Activated naive CD4-positive, alpha-beta T cell treated with anti-CD3 and anti-CD28 coated beads, Interleukin-2, amount 50 U/mL, for 72 hours (primary cell): ENCODE data around the gene TLN1. TPM values are rescaled to one million over a fixed set of nuclear protein-coding genes. Genes with fewer than 3 reads are reported as not detected.

ENCODE experiments used
- ATAC-seq, 2 donors: fragments of 150-1000 bp; cut with Tn5 transposase; 2 replicates each; pipeline ENCODE4 v1.10.0; 2021; ENCODE audit warnings: mild to moderate bottlenecking in 2 of 2, moderate library complexity in 2 of 2
- DNase-seq, 2 donors: peaks; one replicate each; pipeline ENCODE4 v3.0.0; 2021 to 2022; ENCODE audit warnings: low spot score in 2 of 2
- H3K27ac Mint-ChIP-seq, 2 donors: one replicate each; pipeline ENCODE4 v1.8.0; 2022; ENCODE audit warnings: mild to moderate bottlenecking in 2 of 2, mixed read lengths in 2 of 2
- H3K36me3 Mint-ChIP-seq, 2 donors: one replicate each; pipeline ENCODE4 v1.8.0; 2022; ENCODE audit warnings: mixed read lengths in 2 of 2
- H3K9me3 Mint-ChIP-seq, 2 donors: one replicate each; pipeline ENCODE4 v1.8.0; 2022; ENCODE audit warnings: mixed read lengths in 2 of 2
- total RNA-seq, 2 donors: library from RNA; stranded (reverse); gene quantifications; one replicate each; pipeline ENCODE4 v1.2.3, GENCODE V29; 2022

The TLN1 gene
- total RNA-seq, 2 donors from 2014 or later = 234 to 334 TPM

GRCh38 chr9:35673132-35674024, 58.6 kb downstream of the TLN1 start, which contains the start of gene CA9:
Gene CA9, plus strand, starts transcription at chr9:35673928. Its CDS starts 32 bp downstream, at chr9:35673960.
- no peak for DNase-seq
- peaks cover 0 to 1% of the 10 kb centered on the region in 2 donors for H3K9me3 Mint-ChIP-seq
- no peak within 1 kb of the TSS for H3K27ac Mint-ChIP-seq
- no peak for ATAC-seq
- H3K36me3 Mint-ChIP-seq = no peaks in the 10 kb centered on the region

GRCh38 chr9:35669331-35670145, 62.5 kb downstream of the TLN1 start:
- DNase-seq (no peak), ATAC-seq (no peak)
- Mint-ChIP-seq H3K27ac (no peak overlapping the region), H3K36me3 (peaks cover 0 to 4% of the 10 kb centered on the region in 2 donors), H3K9me3 (peaks cover 0 to 10% of the 10 kb centered on the region in 2 donors)

GRCh38 chr9:35667939-35668338, 64.1 kb downstream of the TLN1 start:
- H3K27ac Mint-ChIP-seq = no peak overlapping the region
- H3K36me3 Mint-ChIP-seq = peaks cover 9 to 15% of the 10 kb centered on the region in 2 donors
- no peak for ATAC-seq
- no peak for DNase-seq
- H3K9me3 Mint-ChIP-seq = peaks cover 0 to 10% of the 10 kb centered on the region in 2 donors

- DNase-seq (no peak), ATAC-seq (no peak)
- H3K36me3 Mint-ChIP-seq = peaks cover 16 to 22% of the 10 kb centered on the region in 2 donors
- H3K27ac Mint-ChIP-seq = no peak overlapping the region
- H3K9me3 Mint-ChIP-seq = peaks cover 0 to 10% of the 10 kb centered on the region in 2 donors
These were observed 65.4 kb downstream of the TLN1 start for GRCh38 chr9:35666549-35666948.

GRCh38 chr9:35666045-35666444, 66.0 kb downstream of the TLN1 start:
- no peak overlapping the region for H3K27ac Mint-ChIP-seq
- peaks cover 16 to 22% of the 10 kb centered on the region in 2 donors for H3K36me3 Mint-ChIP-seq
- no peak for ATAC-seq
- peaks cover 0 to 10% of the 10 kb centered on the region in 2 donors for H3K9me3 Mint-ChIP-seq
- DNase-seq = no peak

GRCh38 chr9:35665471-35665818, 66.5 kb downstream of the TLN1 start:
- DNase-seq (no peak), ATAC-seq (no peak)
- H3K27ac Mint-ChIP-seq = peak overlapping the region in 1 of 2 donors; percentile 84
- peaks cover 19 to 22% of the 10 kb centered on the region in 2 donors for H3K36me3 Mint-ChIP-seq
- peaks cover 0 to 10% of the 10 kb centered on the region in 2 donors for H3K9me3 Mint-ChIP-seq

- ATAC-seq (peak; percentile 90 to 93), DNase-seq (peak; percentile 76 to 90)
- H3K36me3 Mint-ChIP-seq = peaks cover 22 to 26% of the 10 kb centered on the region in 2 donors
- peaks cover 0 to 10% of the 10 kb centered on the region in 2 donors for H3K9me3 Mint-ChIP-seq
- H3K27ac Mint-ChIP-seq = peak within 1 kb of the TSS; percentile 22 to 84
These were observed 67.2 kb downstream of the TLN1 start, which contains the start of gene ARHGEF39 for GRCh38 chr9:35664531-35665470. Gene ARHGEF39, minus strand, starts transcription at chr9:35665195. Its CDS starts 26 bp downstream, at chr9:35665169.

GRCh38 chr9:35662437-35662836, 69.6 kb downstream of the TLN1 start:
- ATAC-seq (no peak), DNase-seq (no peak)
- Mint-ChIP-seq H3K9me3 (peaks cover 0 to 2% of the 10 kb centered on the region in 2 donors), H3K27ac (peak overlapping the region; percentile 8 to 93), H3K36me3 (peaks cover 30 to 35% of the 10 kb centered on the region in 2 donors)

- Mint-ChIP-seq H3K9me3 (no peaks in the 10 kb centered on the region), H3K27ac (peak overlapping the region in 1 of 2 donors; percentile 93), H3K36me3 (peaks cover 30 to 35% of the 10 kb centered on the region in 2 donors)
- ATAC-seq (no peak), DNase-seq (no peak)
These were observed 70.1 kb downstream of the TLN1 start for GRCh38 chr9:35661756-35662350.

GRCh38 chr9:35660966-35661415, 71.0 kb downstream of the TLN1 start:
- DNase-seq = no peak
- no peak for ATAC-seq
- Mint-ChIP-seq H3K27ac (peak overlapping the region in 1 of 2 donors; percentile 10), H3K9me3 (no peaks in the 10 kb centered on the region), H3K36me3 (peaks cover 30 to 35% of the 10 kb centered on the region in 2 donors)

- H3K27ac Mint-ChIP-seq = peak overlapping the region in 1 of 2 donors; percentile 96
These were observed 72.7 kb downstream of the TLN1 start for GRCh38 chr9:35659340-35659739.

GRCh38 chr9:35658968-35659220, 73.1 kb downstream of the TLN1 start:
- H3K9me3 Mint-ChIP-seq = no peaks in the 10 kb centered on the region
- no peak for ATAC-seq

More at GRCh38 chr9:35659340-35659739, 72.7 kb downstream of the TLN1 start:
- DNase-seq (no peak), ATAC-seq (no peak)
- Mint-ChIP-seq H3K36me3 (peaks cover 27 to 34% of the 10 kb centered on the region in 2 donors), H3K9me3 (no peaks in the 10 kb centered on the region)

GRCh38 chr9:35658137-35658967, 73.6 kb downstream of the TLN1 start, which contains the start of gene CCDC107:
Gene CCDC107, plus strand, starts transcription at chr9:35658292. Its CDS starts 88 bp downstream, at chr9:35658380.
- peak; percentile 85 to 90 for DNase-seq
- ATAC-seq = peak; percentile 64 to 65
- Mint-ChIP-seq H3K9me3 (no peaks in the 10 kb centered on the region), H3K27ac (peak within 1 kb of the TSS; percentile 96 to 100), H3K36me3 (peaks cover 24 to 25% of the 10 kb centered on the region in 2 donors)

More at GRCh38 chr9:35658968-35659220, 73.1 kb downstream of the TLN1 start:
- H3K27ac Mint-ChIP-seq = peak overlapping the region; percentile 96 to 100
- DNase-seq = no peak
- H3K36me3 Mint-ChIP-seq = peaks cover 27 to 30% of the 10 kb centered on the region in 2 donors

- ATAC-seq = peak; percentile 96 to 97
- peak within 1 kb of the TSS; percentile 96 to 100 for H3K27ac Mint-ChIP-seq
- no peaks in the 10 kb centered on the region for H3K9me3 Mint-ChIP-seq
- peak; percentile 87 to 97 for DNase-seq
- peaks cover 17 to 18% of the 10 kb centered on the region in 2 donors for H3K36me3 Mint-ChIP-seq
These were observed 74.4 kb downstream of the TLN1 start, which contains the start of gene RMRP for GRCh38 chr9:35657546-35658136. Gene RMRP, minus strand, starts transcription at chr9:35658019.
